GM21717 (cell line): ENCODE measurements around the gene KIF13A.
"Not testable (repeated sequence)": the region's sequence is repeated elsewhere in the genome, so short reads cannot be mapped to it uniquely, and the experiment has no call there.

Source experiments
- ATAC-seq: cut with Tn5 transposase; IDR thresholded peaks from one replicate; pipeline ENCODE4 v1.9.1; 2021; ENCODE audit warnings: mild to moderate bottlenecking, moderate library complexity; ENCODE audit not compliant: unreplicated experiment

Gene KIF13A

DNA sequence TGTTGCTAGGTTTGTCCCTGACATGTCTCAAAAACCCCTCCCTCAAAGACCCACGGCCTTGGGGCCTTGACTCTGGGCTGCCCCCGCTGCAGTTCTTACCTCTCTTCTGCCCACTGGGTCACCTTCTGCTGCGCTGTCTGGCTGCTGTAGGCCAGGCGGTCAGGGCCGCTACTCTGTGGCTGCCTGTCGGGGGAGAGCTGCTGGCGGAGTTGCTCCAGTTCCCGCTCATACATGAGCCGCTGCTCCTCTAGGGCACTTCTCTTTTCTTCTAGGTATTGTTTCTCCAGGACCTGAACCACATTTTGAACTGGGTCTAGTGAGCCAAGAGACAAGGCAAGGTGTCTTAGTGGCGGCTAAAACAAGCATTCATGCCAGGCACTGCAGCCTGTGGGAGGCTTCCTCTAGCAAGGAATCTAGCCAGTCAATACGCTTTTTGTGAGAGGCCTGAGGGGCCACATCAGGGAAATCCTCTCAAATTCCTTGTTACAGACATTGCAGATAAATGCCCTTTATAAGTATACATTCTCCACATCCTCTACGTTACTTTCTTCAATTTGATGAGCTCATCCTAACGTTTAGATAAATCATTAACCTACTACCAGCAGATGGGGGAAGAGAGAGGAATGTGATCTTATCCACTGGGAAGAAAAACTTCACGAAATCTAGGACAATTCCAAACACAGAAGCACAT lies 170.4 kb downstream of the KIF13A start:
- ATAC-seq, result no peak

DNA sequence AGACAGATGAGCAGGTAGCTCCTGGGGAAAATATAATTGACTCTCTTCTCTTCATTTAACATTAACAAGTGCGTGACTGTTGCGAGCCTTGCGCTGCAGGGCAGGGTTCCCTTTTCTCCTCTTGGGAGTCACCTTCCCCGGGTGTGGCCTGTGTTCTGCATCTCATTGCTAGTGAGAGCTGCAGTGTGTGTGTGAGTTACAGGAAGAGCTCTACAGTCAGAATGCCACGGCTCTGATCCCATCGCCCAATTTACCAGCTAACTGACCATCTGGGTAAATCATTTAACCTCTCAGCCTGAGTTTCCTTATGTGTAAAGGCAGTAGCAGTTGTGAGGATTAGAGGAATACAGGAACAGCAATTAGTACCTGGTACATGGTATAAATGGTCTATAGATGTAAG lies 173.9 kb downstream of the KIF13A start:
- no peak for ATAC-seq

DNA sequence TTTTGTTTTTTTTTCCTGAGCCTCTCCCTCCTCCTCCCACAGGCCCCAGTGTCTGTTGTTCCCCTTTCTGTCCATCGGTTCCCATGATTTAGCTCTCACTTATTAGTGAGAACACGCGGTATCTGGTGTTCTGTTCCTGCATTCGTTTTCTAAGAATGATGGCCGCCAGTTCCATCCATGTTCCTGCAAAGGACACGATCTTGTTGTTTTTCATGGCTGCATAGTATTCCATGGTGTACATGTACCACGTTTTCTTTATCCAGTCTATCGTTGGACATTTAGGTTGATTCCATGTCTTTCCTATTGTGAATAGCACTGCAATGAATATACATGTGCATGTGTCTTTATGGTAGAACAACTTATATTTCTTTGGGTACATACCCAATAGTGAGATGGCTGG lies 175.1 kb downstream of the KIF13A start:
- ATAC-seq, result no peak

DNA sequence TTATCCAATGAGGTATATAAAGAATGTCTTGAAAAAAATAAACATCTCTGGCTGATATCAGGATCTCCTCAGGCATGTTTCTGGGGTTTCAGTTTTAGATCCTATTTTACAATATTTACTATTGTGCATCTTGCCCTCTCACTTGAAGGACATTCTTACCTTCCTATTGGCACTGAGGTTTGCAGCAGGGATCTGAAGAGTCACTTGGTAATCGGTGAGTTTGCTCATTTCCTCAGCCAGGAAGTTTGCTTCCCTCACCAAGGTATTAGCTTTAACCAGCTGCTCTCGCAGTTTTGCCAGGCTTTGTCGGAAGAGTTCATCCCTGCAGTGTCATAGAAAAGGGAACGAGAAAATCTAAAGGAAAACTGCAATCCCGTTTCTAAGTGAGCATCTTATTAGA lies 178.8 kb downstream of the KIF13A start:
- ATAC-seq, result no peak

DNA sequence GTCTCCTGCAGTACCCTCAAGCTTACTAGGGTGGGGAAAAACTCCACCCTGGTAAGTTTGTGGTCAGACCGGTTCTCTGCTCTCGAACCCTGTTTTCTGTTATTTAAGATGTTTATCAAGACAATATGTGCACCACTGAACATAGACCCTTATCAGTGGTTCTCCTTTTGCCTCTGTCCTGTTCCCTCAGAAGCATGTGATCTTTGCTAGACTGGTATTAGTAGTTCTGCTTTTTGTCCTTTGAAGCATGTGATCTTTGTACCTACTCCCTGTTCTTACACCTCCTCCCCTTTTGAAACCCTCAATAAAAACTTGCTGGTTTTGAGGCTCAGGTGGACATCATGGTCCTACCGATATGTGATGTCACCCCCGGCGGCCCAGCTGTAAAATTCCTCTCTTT lies 180.0 kb downstream of the KIF13A start:
- ATAC-seq, result not testable (repeated sequence)

DNA sequence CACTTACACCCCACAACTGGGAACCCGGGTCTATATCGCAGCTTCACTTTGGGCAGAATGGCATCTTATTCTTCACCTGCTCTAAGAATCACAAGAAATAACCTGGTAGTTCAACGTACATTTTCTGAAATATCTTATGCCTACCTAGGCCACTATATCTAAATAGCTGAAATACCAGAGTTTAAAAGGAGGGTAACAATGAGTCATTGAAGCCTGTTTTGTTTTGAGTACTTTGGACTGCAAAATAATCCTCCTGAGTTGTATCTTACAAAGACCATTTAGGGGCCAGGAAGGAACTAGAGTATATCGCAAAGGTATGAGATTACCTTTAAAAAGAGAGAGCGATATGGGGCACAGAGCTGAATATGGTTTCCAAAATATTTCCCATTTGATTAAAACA lies 184.0 kb downstream of the KIF13A start:
- no peak for ATAC-seq

DNA sequence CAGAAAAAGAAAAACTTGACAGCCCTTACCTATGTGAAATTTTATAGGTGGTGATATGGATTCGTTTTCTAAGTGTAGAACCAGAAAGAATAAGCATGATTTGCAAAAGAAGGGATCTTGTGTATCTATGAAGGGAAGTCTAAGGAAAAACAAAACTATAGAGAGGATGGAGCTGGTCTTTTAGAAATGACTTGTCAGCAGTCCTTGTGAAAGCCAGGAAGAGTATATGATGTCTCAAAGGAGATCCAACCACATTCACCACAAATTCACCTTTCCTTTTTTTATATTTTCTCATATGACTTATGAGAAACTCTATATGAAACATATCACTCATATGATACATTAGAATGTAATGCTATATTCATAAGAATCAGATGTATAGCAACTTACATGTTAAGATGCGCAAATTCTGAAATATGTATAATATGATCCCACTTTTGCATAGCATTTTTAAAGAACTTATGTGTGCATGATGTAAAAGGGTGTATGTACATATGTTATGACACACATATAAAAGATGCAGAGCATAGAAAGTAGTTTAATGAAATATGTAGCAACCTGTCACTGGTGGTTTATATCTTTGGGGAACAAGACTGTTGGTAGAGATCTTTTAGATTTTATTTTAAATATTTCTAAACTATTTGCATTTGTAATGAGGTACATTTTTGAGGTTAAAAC lies 188.8 kb downstream of the KIF13A start:
- ATAC-seq, result no peak

DNA sequence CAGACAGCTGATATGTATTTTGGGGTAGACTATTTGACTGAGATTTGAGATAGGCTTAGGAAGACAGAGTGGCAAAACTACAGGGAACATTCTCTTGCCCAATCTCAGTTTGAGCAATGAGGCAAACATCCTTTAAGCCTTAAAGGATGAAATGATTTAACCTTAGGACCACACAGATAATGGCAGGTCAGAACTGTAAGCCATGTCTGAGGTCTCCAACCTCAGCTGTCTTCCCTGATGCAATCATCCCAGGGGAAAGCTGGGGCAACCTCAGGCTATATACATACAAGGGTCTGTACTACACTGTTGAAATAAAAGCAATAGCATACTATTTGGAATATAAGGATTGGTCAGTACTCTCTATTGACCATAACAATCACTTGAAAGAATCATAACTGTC lies 196.9 kb downstream of the KIF13A start:
- ATAC-seq, result no peak

DNA sequence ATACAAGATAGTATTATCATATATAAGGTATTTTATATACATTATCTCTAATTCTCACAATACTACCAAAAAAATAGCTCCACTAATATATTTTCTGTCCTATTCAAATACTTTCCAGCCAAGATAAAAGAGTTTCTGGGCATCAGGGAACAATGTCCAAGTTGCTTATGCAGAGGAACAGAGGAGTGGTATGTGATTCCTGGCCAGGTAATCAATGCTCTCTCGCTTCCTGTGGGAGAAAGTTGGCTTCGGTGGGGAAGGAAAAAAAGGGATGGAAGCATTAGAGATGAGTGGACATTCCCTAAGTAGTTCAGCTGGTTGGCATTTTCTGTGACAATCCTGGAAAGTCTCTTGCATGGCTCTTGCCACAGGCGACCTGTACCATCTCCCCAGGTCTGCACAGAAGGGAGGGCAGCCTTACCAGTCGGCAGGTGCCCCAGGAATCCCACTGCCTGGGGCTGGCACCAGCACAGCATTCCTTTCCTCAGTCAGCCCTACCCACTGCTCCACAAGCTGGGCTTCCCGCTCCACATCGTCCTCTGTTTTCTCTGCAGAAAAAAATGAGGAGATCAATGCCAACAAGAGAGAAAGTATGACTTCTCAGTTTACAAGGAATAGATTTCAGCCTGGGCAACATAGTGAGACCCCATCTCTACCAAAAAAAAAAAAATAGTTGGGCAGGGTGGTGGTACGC lies 202.2 kb downstream of the KIF13A start:
- no peak for ATAC-seq

DNA sequence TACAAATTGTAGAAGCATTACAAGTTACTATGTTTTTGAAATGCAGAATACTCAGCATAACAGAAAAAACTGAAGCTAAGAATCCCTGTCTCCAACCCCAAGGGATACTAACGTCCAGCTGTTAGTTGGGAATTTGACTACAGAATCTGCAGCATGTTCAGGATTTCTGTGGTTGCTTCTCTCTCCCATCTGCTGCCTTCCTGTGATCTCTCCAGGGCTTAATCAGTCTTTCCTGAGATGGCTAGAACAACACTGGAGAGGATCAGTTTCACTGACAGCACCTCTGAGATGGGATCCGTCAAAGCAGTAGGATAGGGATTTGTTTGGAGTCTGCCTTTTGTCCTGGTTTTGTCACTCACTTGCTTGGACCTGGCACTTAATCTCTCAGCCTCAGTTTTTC lies 207.4 kb downstream of the KIF13A start:
- no peak for ATAC-seq

DNA sequence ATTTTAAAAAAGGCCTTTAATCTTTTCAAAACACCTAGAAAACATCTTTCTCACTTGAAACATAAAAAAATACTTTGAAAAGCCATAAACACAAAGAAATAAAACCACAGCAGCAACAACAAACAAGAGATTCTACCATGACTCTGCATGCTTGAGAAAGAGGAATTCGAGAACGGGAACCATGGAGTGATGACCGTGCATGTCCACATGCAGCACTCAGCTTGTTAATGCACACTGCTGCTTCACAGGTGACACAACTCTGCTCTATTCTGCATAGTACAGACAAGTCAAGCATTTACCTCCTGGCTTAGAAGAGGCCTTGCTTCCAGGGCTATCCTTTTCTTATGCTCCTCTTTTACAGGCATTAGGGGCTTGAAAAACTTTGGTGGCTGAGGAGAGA lies 215.8 kb downstream of the KIF13A start:
- ATAC-seq, result no peak

DNA sequence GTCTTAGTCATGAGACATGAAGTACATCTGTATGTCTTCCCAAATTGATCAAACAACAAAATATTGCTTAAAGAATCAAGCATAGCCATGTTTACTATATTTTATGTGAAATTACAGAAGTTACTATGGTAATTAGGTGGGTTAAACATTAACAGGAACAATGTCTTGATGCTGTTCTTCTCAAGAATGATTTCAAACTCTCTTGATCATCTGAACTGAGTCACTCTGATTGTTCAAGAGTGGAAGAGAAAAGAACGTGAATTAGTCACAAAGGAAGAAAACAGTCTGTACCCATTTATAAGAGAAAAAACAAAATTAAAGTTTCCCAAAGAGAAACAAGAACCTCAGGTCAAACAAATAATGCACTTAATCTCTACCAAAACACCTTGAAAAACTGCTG lies 218.6 kb downstream of the KIF13A start:
- ATAC-seq, result no peak

DNA sequence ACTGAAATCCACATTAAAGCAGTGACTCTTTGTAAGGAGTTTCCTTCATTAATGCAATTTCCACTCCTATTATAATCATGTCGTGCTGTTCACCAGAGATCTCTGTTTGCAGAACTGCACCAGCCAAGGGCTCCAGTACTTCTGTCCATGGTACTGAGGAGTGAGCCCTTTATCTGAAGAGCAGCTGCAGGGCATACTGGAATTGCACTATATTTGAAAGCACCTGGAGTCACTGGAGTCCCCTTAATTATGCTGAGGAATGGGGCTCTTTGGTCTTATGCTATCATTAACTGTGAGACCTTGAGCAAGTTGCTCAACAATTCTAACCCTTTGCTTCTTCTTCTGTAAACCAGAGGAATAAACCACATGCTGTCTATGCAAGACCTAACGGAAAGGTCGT lies 219.0 kb downstream of the KIF13A start:
- ATAC-seq, result no peak

DNA sequence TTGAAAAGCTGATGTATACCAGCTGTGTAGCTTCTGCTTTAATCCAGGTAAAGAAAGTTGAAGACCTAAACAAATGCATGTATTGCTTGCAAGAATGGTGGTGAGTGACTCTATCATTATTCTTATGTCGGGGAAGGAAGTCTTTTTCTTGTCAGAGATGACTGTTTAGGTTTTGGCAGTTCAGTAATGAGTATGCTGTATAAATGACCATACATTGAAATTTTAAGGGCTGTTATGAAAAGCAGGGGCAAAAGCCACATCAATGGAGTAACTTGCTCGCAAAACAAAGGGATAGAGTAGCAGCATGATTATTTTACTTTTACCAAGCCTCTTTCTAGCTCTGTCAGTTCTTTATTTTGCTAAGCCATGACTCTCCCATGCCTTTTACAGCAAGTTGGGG lies 224.8 kb downstream of the KIF13A start:
- ATAC-seq, result no peak

DNA sequence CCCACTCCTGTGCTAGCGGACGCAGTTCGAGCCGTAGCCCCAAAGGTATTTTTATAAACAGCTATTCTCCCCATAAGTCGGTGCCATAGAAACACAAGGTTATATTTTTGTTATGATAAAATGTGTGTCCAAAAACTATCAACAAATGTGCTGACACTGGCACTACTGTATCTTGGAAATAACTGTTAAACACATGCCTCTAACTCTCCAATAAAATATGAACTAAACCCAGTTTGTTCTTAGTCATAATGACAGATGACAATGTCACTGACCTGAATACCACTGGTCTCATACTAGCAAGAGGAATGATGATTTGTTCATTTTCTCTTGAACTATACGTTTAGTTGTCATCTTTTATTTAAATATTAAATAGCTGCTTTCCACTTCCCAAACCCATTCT lies 229.3 kb downstream of the KIF13A start:
- ATAC-seq, result no peak

DNA sequence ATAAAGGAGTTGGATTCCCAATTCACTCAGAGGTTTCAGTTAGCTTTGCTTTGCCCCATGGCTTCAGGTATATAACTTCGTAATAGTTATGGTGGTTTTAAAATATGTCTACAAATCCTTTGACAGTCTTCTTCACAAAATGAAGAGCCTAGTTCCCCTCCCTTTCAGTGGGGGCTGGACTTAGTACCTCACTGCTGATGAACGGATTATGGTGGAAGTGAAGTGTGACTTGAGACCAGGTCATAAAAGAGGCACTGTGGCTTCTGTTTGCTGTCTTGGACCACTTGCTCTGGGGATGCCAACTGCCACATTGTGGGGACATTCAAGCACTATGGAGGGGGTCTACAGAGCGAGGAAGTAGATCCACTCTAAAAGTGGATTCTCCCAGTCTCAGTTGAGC lies 233.2 kb downstream of the KIF13A start:
- ATAC-seq, result no peak

DNA sequence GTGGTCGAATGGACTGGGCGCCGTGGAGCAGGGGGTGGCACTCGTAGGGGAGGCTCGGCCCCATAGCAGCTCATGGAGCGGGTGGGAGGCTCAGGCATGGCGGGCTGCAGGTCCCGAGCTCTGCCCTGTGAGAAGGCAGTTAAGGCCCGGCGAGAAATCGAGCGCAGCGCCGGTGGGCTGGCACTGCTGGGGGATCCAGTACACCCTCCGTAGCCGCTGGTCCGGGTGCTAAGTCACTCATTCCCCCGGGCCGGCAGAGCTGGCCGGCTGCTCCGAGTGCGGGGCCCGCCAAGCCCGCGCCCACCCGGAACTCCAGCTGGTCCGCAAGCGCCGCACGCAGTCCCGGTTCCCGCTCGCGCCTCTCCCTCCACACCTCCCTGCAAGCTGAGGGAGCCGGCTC lies 242.1 kb downstream of the KIF13A start:
- not testable (repeated sequence) for ATAC-seq

DNA sequence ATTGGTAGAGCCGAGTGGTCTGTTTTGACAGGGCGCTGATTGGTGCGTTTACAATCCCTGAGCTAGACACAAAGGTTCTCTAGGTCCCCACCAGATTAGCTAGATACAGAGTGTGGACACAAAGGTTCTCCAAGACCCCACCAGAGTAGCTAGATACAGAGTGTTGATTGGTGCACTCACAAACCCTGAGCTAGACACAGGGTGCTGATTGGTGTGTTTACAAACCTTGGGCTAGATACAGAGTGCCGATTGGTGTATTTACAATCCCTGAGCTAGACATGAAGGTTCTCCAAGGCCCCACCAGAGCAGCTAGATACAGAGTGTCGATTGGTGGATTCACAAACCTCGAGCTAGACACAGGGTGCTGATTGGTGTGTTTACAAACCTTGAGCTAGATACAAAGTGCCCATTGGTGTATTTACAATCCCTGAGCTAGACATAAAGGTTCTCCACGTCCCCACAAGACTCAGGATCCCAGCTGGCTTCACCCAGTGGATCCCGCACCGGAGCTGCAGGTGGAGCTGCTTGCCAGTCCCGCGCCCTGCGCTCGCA lies 242.6 kb downstream of the KIF13A start:
- not testable (repeated sequence) for ATAC-seq

DNA sequence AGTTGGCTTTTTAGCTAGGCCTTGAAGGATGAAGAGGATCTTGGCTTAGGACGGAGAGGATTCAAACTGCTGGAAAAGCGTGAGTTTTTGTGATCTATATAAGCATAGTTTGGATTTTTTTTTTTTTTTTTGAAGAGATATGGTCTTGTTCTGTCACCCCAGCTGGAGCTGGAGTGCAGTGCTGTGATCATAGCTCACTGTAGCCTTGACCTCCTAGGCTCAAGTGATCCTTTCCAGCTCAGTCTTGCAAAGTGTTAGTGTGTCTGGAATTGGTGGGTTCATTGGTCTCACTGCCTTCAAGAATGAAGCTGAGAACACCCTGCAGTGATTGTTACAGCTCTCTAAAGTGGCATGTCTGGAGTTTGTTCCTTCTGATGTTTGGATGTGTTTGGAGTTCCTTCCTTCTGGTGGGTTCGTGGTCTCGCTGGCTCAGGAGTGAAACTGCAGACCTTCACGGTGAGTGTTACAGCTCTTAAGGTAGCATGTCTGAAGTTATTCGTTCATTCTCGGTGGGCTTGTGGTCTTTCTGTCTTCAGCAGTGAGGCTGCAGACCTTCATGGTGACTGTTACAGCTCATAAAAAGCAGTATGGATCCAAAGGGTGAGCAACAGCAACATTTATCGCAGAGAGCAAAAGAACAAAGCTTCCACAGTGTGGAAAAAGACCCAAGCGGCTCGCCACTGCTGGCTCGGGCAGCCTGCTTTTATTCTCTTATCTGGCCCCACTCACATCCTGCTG lies 243.2 kb downstream of the KIF13A start:
- no peak for ATAC-seq

DNA sequence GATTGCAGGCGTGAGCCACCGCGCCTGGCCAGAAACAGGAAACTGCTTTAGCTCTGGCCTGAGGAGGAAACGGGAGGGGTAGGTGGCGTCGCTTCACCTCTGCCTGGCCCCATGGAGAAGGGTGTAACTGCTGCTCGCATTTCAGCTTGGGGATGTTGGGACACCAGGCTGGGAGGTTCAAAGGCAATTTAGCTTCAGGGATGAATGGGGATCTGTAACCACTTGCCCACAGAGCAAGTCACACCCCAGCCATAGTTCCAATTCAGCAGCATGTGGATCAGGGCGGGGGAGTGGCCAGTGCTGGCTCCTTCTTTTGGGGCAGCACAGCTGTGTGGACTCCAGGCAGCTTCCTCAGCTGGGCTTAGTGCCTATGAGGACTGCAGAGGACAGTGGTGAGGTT lies 245.9 kb downstream of the KIF13A start:
- ATAC-seq, result no peak

DNA sequence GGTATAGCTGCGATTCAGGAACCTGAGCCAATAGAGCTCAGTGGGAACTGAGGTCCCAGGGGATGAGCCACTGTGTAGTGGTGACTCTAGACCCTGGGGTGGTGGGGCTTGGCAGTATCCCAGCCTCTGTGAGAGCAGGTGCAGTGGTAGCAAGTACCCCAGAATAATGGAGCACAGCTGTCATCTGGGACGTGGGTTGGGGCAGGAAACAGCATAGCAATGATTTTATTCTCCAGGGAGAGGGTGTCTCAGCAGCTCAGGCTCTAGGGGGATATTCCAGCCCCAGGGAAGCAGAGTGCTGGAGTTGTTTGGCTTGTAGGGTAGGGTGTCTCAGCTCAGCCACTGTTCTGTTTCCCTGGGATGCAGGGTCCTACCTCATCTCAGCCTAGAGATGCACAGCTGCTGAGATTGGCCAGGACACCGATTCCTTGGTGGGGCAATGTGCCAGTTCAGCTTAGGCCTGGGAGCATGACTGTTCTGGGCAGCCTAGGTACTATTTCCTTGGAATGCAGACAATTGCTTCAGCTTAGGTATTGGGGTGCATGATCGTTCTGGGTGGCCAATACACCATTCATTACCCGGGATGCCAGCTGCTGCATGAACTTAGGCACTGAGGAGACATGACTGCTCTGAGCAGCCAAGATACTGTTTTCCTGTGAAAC lies 246.7 kb downstream of the KIF13A start:
- no peak for ATAC-seq
